Lower leg skin (tissue), 3 donors: Measurements from ENCODE around the gene ZEB2.

Source experiments
- CTCF ChIP-seq, 3 donors: fragments of 450-650 bp; IDR thresholded peaks; one replicate each; pipeline ENCODE4 v1.5.1; 2016; ENCODE audit warnings: antibody characterized with exemption in 3 of 3, mild to moderate bottlenecking in 3 of 3, moderate library complexity in 2 of 3
- POLR2A ChIP-seq, 2 donors: fragments of 450-650 bp; IDR thresholded peaks; one replicate each; pipeline ENCODE4 v1.6.1; 2016 to 2017; ENCODE audit warnings: antibody characterized with exemption in 2 of 2, mild to moderate bottlenecking in 1 of 2, moderate library complexity in 1 of 2

- no peak for TF ChIP-seq CTCF (IDR thresholded peaks at IDR 0.05)
- TF ChIP-seq POLR2A (IDR thresholded peaks at IDR 0.05), result no peak
These were observed 11.6 kb downstream of the ZEB2 start for GRCh38 chr2:144508172-144508851.
